Progenitor cell of endocrine pancreas (in vitro differentiated cells): Measurements from ENCODE around the gene CA7. TPM values are rescaled to one million over a fixed set of nuclear protein-coding genes. Genes with fewer than 3 reads are reported as not detected.

ENCODE experiments used
- DNase-seq: peaks from one replicate; pipeline ENCODE4 v3.0.0; 2021; ENCODE audit warnings: low spot score; ENCODE audit not compliant: unreplicated experiment
- H3K27ac Mint-ChIP-seq: 2 replicates; pipeline ENCODE4 v1.8.0; 2021; ENCODE audit warnings: mild to moderate bottlenecking, moderate library complexity, mixed read lengths
- H3K27me3 Mint-ChIP-seq: 2 replicates; pipeline ENCODE4 v1.8.0; 2021; ENCODE audit warnings: mixed read lengths
- H3K36me3 Mint-ChIP-seq: 2 replicates; pipeline ENCODE4 v1.8.0; 2022; ENCODE audit warnings: mixed read lengths; ENCODE audit not compliant: insufficient read depth
- H3K4me1 Mint-ChIP-seq: 2 replicates; pipeline ENCODE4 v1.8.0; 2021; ENCODE audit warnings: low read depth, mixed read lengths
- H3K4me3 Mint-ChIP-seq: 2 replicates; pipeline ENCODE4 v1.8.0; 2021; ENCODE audit warnings: low read depth, mild to moderate bottlenecking, moderate library complexity, mixed read lengths
- H3K9me3 Mint-ChIP-seq: 2 replicates; pipeline ENCODE4 v1.8.0; 2021; ENCODE audit warnings: low read depth, mixed read lengths
- CTCF ChIP-seq: fragments of 200-600 bp; sonication (generic); IDR thresholded peaks from one replicate; pipeline ENCODE4 v1.5.0; 2021; ENCODE audit warnings: antibody characterized with exemption, mild to moderate bottlenecking; ENCODE audit not compliant: unreplicated experiment
- total RNA-seq: library from RNA; stranded (reverse); gene quantifications from 2 replicates; pipeline ENCODE4 v1.2.1, GENCODE V29; 2021

Gene CA7
- total RNA-seq, 1 donor from 2014 or later: not detected

GRCh38 chr16:66856184-66856730 is 12.0 kb downstream of the CA7 start:
- Mint-ChIP-seq H3K4me1 (no peaks in the 10 kb centered on the region), H3K4me3 (no peak overlapping the region), H3K27me3 (peaks cover 17% of the 10 kb centered on the region), H3K27ac (no peak overlapping the region), H3K9me3 (no peaks in the 10 kb centered on the region), H3K36me3 (no peaks in the 10 kb centered on the region)
- no peak for TF ChIP-seq CTCF
- DNase-seq: no peak

- Mint-ChIP-seq H3K27me3 (peaks cover 16% of the 10 kb centered on the region), H3K4me1 (no peaks in the 10 kb centered on the region), H3K36me3 (no peaks in the 10 kb centered on the region), H3K27ac (no peak overlapping the region), H3K9me3 (no peaks in the 10 kb centered on the region), H3K4me3 (no peak overlapping the region)
- DNase-seq: no peak
- TF ChIP-seq CTCF: no peak
Observed at GRCh38 chr16:66856801-66857200, 12.6 kb downstream of the CA7 start.

- Mint-ChIP-seq H3K27me3 (peaks cover 15% of the 10 kb centered on the region), H3K9me3 (no peaks in the 10 kb centered on the region), H3K27ac (no peak overlapping the region), H3K36me3 (no peaks in the 10 kb centered on the region), H3K4me1 (no peaks in the 10 kb centered on the region), H3K4me3 (no peak overlapping the region)
- no peak for TF ChIP-seq CTCF
- DNase-seq: no peak
Observed at GRCh38 chr16:66857437-66857836, 13.2 kb downstream of the CA7 start.

GRCh38 chr16:66858740-66859396 is 14.7 kb downstream of the CA7 start:
- Mint-ChIP-seq H3K4me1 (no peaks in the 10 kb centered on the region), H3K36me3 (no peaks in the 10 kb centered on the region), H3K27ac (no peak overlapping the region), H3K9me3 (no peaks in the 10 kb centered on the region), H3K27me3 (peaks cover 15% of the 10 kb centered on the region), H3K4me3 (no peak overlapping the region)
- no peak for DNase-seq
- TF ChIP-seq CTCF: no peak

- H3K9me3 Mint-ChIP-seq: no peaks in the 10 kb centered on the region
- no peak for TF ChIP-seq CTCF
- H3K36me3 Mint-ChIP-seq: no peaks in the 10 kb centered on the region
- no peaks in the 10 kb centered on the region for H3K4me1 Mint-ChIP-seq
- H3K27me3 Mint-ChIP-seq: peaks cover 11% of the 10 kb centered on the region
- DNase-seq: no peak
- H3K27ac Mint-ChIP-seq: no peak overlapping the region
- H3K4me3 Mint-ChIP-seq: no peak overlapping the region
Observed at GRCh38 chr16:66859397-66860068, 15.3 kb downstream of the CA7 start.
